ENCODE data around the gene PPP2R2D. TPM values are rescaled to one million over a fixed set of nuclear protein-coding genes. Genes with fewer than 3 reads are reported as not detected.

PPP2R2D gene
- total and polyA plus RNA-seq, 8 donors: 15.6 to 96.7 (median 36.9) TPM

GRCh38 chr10:131991726-131992125 is 90.9 kb downstream of the PPP2R2D start:
- Histone ChIP-seq H3K4me3 (no peak overlapping the region), H3K9me3 (no peaks in the 10 kb centered on the region), H3K36me3 (no peaks in the 10 kb centered on the region), H3K27me3 (no peaks in the 10 kb centered on the region), H3K27ac (no peak overlapping the region), H3K4me1 (peaks cover 2 to 9% (median 6%) of the 10 kb centered on the region in 4 donors)
- 82 to 96% (median 93%) methylated on average over 3 of the region's 3 CpGs for WGBS, 5 donors
- no peak for TF ChIP-seq EP300 (IDR thresholded peaks at IDR 0.05)
- TF ChIP-seq POLR2AphosphoS5 (IDR thresholded peaks at IDR 0.05): no peak
- TF ChIP-seq POLR2A (IDR thresholded peaks at IDR 0.05): no peak
- no peak for TF ChIP-seq CTCF (IDR thresholded peaks at IDR 0.05)
- intact Hi-C loops (cut with DNase I; ENCODE audit: low total_unique reads): no loop called here
- no peak for DNase-seq

- intact Hi-C loops (cut with DNase I; ENCODE audit: low total_unique reads): no loop called here
- DNase-seq: no peak
- WGBS, 5 donors: 88 to 90% (median 89%) methylated on average over 14 of the region's 14 CpGs
- H3K4me3 ChIP-seq: no peak overlapping the region
- no peak for TF ChIP-seq POLR2A (IDR thresholded peaks at IDR 0.05)
- TF ChIP-seq POLR2AphosphoS5 (IDR thresholded peaks at IDR 0.05): no peak
- TF ChIP-seq CTCF (IDR thresholded peaks at IDR 0.05): no peak
- TF ChIP-seq EP300 (IDR thresholded peaks at IDR 0.05): no peak
- H3K9me3 ChIP-seq: no peaks in the 10 kb centered on the region
- no peak overlapping the region for H3K27ac ChIP-seq
- H3K4me1 ChIP-seq: peaks cover 15 to 22% (median 21%) of the 10 kb centered on the region in 4 donors
- H3K36me3 ChIP-seq: no peaks in the 10 kb centered on the region
- H3K27me3 ChIP-seq: no peaks in the 10 kb centered on the region
Measured at GRCh38 chr10:131993275-131993674, 92.5 kb downstream of the PPP2R2D start.

GRCh38 chr10:131994435-131994834 is 93.6 kb downstream of the PPP2R2D start:
- WGBS, 5 donors: 46 to 61% (median 51%) methylated on average over 3 of the region's 3 CpGs
- Histone ChIP-seq H3K36me3 (no peaks in the 10 kb centered on the region), H3K4me3 (no peak overlapping the region), H3K4me1 (peaks cover 19 to 32% (median 29%) of the 10 kb centered on the region in 4 donors), H3K9me3 (no peaks in the 10 kb centered on the region), H3K27ac (no peak overlapping the region), H3K27me3 (no peaks in the 10 kb centered on the region)
- intact Hi-C loops (cut with DNase I; ENCODE audit: low total_unique reads): no loop called here
- TF ChIP-seq EP300 (IDR thresholded peaks at IDR 0.05) (no peak), CTCF (IDR thresholded peaks at IDR 0.05) (no peak), POLR2A (IDR thresholded peaks at IDR 0.05) (no peak), POLR2AphosphoS5 (IDR thresholded peaks at IDR 0.05) (no peak)
- DNase-seq: no peak

- Histone ChIP-seq H3K27ac (peak overlapping the region in 4 of 5 donors; percentile 66 to 91 (median 84)), H3K4me1 (peaks cover 19 to 37% (median 30%) of the 10 kb centered on the region in 4 donors), H3K36me3 (no peaks in the 10 kb centered on the region), H3K9me3 (no peaks in the 10 kb centered on the region), H3K27me3 (no peaks in the 10 kb centered on the region), H3K4me3 (peak overlapping the region in 1 of 4 donors; percentile 3)
- no peak for TF ChIP-seq EP300 (IDR thresholded peaks at IDR 0.05)
- no peak for TF ChIP-seq POLR2A (IDR thresholded peaks at IDR 0.05)
- TF ChIP-seq POLR2AphosphoS5 (IDR thresholded peaks at IDR 0.05): no peak
- TF ChIP-seq CTCF (IDR thresholded peaks at IDR 0.05): no peak
- intact Hi-C loops (cut with DNase I; ENCODE audit: low total_unique reads): no loop called here
- DNase-seq: no peak
- 66 to 81% (median 74%) methylated on average over 12 to 16 of the region's 16 CpGs for WGBS, 5 donors
Measured at GRCh38 chr10:131996466-131997365, 95.9 kb downstream of the PPP2R2D start.

All from stomach (tissue), 9 donors.